ENCODE results near the gene UBAP2L.
"Not testable (repeated sequence)": the region's sequence is repeated elsewhere in the genome, so short reads cannot be mapped to it uniquely, and the experiment has no call there.

UBAP2L gene

GRCh38 chr1:154198756-154199562, 21.8 kb upstream of the UBAP2L start:
- peak; percentile 88 for ATAC-seq
- TF ChIP-seq RARB (CRISPR knock-in tag; IDR thresholded peaks at IDR 0.05) (no peak), ZFP30 (CRISPR knock-in tag; IDR thresholded peaks at IDR 0.05) (no peak), ZNF8 (CRISPR knock-in tag; IDR thresholded peaks at IDR 0.05) (no peak), SNAI2 (CRISPR knock-in tag; IDR thresholded peaks at IDR 0.05) (no peak), ARNTL (CRISPR knock-in tag; IDR thresholded peaks at IDR 0.05; ENCODE audit: borderline replicate concordance, low read depth) (no peak), CSDC2 (CRISPR knock-in tag; IDR thresholded peaks at IDR 0.05) (no peak), ISL1 (CRISPR knock-in tag; IDR thresholded peaks at IDR 0.05) (no peak), ESRRG (CRISPR knock-in tag; IDR thresholded peaks at IDR 0.05) (no peak)

GRCh38 chr1:154199563-154199879, 21.2 kb upstream of the UBAP2L start:
- TF ChIP-seq SNAI2 (CRISPR knock-in tag; IDR thresholded peaks at IDR 0.05) (no peak), ZFP3 (CRISPR knock-in tag; IDR thresholded peaks at IDR 0.05) (no peak), ZNF8 (CRISPR knock-in tag; IDR thresholded peaks at IDR 0.05) (no peak), CSDC2 (CRISPR knock-in tag; IDR thresholded peaks at IDR 0.05) (no peak), TSHZ2 (CRISPR knock-in tag; IDR thresholded peaks at IDR 0.05) (no peak), ZFP30 (CRISPR knock-in tag; IDR thresholded peaks at IDR 0.05) (no peak), ZC3H10 (CRISPR knock-in tag; IDR thresholded peaks at IDR 0.05) (no peak), BACH2 (CRISPR knock-in tag; IDR thresholded peaks at IDR 0.05; ENCODE audit: borderline replicate concordance) (no peak), TOX (CRISPR knock-in tag; IDR thresholded peaks at IDR 0.05; ENCODE audit: borderline replicate concordance) (no peak), ESRRG (CRISPR knock-in tag; IDR thresholded peaks at IDR 0.05) (no peak), ZNF70 (CRISPR knock-in tag; IDR thresholded peaks at IDR 0.05) (no peak), POU6F1 (CRISPR knock-in tag; IDR thresholded peaks at IDR 0.05; ENCODE audit: borderline replicate concordance, low read depth) (no peak), GLIS3 (CRISPR knock-in tag; IDR thresholded peaks at IDR 0.05) (no peak), OSR1 (CRISPR knock-in tag; IDR thresholded peaks at IDR 0.05) (no peak), PATZ1 (CRISPR knock-in tag; IDR thresholded peaks at IDR 0.05; ENCODE audit: borderline replicate concordance) (no peak), RARB (CRISPR knock-in tag; IDR thresholded peaks at IDR 0.05) (no peak), ARNTL (CRISPR knock-in tag; IDR thresholded peaks at IDR 0.05; ENCODE audit: borderline replicate concordance, low read depth) (no peak), ISL1 (CRISPR knock-in tag; IDR thresholded peaks at IDR 0.05) (no peak), CREB5 (CRISPR knock-in tag; IDR thresholded peaks at IDR 0.05; ENCODE audit: low read depth) (no peak)
- ATAC-seq, result peak; percentile 76

GRCh38 chr1:154205778-154206177, 15.0 kb upstream of the UBAP2L start:
- not testable (repeated sequence) for ATAC-seq

- TF ChIP-seq BACH2 (CRISPR knock-in tag; IDR thresholded peaks at IDR 0.05; ENCODE audit: borderline replicate concordance), result no peak
- no peak for TF ChIP-seq ESRRG (CRISPR knock-in tag; IDR thresholded peaks at IDR 0.05)
- no peak for TF ChIP-seq PPARA (CRISPR knock-in tag; IDR thresholded peaks at IDR 0.05; ENCODE audit: borderline replicate concordance)
- TF ChIP-seq ZNF8 (CRISPR knock-in tag; IDR thresholded peaks at IDR 0.05), result no peak
- TF ChIP-seq CSDC2 (CRISPR knock-in tag; IDR thresholded peaks at IDR 0.05), result no peak
- no peak for TF ChIP-seq RARB (CRISPR knock-in tag; IDR thresholded peaks at IDR 0.05)
- no peak for TF ChIP-seq TCF4 (CRISPR knock-in tag; IDR thresholded peaks at IDR 0.05; ENCODE audit: borderline replicate concordance)
- TF ChIP-seq PATZ1 (CRISPR knock-in tag; IDR thresholded peaks at IDR 0.05; ENCODE audit: borderline replicate concordance), result no peak
- no peak for TF ChIP-seq POU6F1 (CRISPR knock-in tag; IDR thresholded peaks at IDR 0.05; ENCODE audit: borderline replicate concordance, low read depth)
- no peak for TF ChIP-seq ZFP30 (CRISPR knock-in tag; IDR thresholded peaks at IDR 0.05)
- peak; percentile 60 for ATAC-seq
These were observed 14.6 kb upstream of the UBAP2L start, which contains the start of gene CFAP141 for GRCh38 chr1:154206196-154206595. CFAP141 (minus strand) TSS chr1:154206333; CDS start chr1:154206307, 26 bp downstream.
